ENCODE measurements around the gene IL26.

Gene IL26

DNA sequence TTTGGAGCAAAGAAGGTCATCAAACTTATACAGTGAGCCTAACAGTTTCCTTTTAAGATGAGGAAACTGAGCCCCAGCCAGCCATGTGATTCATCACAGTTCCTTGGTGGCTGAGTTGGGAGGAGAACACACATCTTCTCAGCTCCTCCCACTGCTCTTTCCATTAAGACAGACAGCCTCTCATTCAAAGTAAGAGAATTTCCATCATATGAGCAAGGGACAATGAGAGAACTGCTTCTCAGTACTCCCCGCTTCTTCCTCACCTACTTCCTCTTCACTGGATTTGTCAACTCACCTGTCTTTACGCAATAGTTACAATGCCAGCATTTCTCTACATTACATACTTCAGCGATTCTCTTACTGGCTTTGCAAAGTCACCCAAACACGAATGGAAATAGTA lies 68.2 kb downstream of the IL26 start:
- TF ChIP-seq, protein P1, sequence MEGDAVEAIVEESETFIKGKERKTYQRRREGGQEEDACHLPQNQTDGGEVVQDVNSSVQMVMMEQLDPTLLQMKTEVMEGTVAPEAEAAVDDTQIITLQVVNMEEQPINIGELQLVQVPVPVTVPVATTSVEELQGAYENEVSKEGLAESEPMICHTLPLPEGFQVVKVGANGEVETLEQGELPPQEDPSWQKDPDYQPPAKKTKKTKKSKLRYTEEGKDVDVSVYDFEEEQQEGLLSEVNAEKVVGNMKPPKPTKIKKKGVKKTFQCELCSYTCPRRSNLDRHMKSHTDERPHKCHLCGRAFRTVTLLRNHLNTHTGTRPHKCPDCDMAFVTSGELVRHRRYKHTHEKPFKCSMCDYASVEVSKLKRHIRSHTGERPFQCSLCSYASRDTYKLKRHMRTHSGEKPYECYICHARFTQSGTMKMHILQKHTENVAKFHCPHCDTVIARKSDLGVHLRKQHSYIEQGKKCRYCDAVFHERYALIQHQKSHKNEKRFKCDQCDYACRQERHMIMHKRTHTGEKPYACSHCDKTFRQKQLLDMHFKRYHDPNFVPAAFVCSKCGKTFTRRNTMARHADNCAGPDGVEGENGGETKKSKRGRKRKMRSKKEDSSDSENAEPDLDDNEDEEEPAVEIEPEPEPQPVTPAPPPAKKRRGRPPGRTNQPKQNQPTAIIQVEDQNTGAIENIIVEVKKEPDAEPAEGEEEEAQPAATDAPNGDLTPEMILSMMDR (IDR thresholded peaks at IDR 0.05; ENCODE audit: low read depth, low read length): no peak
- H3K4me3 ChIP-seq (replicated peaks in 1 of 2; ENCODE audit: low read depth in 2 of 2, low read length in 2 of 2): no peak overlapping the region
- DNase-seq (ENCODE audit: low read depth in 2 of 2): no peak

DNA sequence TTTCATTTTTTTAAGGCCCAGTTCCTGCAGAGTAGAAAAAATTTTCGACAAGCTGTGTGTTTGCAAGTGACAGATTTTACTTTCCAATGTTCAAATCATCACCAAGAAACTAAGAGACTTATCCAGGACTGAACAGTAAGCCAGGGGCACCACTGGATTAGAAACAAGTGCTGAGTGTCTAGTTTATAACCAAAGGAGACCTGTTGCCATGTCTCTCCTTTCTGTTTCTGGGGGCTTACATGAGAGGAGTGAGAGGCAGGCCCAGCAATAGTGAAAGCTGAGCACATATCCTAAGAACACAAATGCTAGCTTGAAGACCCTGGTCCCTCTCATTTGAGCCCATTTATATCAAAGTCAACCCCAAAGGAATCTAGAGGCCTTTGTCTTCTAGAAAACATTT lies 69.0 kb downstream of the IL26 start:
- H3K4me3 ChIP-seq (replicated peaks in 1 of 2; ENCODE audit: low read depth in 2 of 2, low read length in 2 of 2): no peak overlapping the region
- DNase-seq (ENCODE audit: low read depth in 2 of 2): no peak
- TF ChIP-seq, protein P1 (IDR thresholded peaks at IDR 0.05; ENCODE audit: low read depth, low read length): no peak

DNA sequence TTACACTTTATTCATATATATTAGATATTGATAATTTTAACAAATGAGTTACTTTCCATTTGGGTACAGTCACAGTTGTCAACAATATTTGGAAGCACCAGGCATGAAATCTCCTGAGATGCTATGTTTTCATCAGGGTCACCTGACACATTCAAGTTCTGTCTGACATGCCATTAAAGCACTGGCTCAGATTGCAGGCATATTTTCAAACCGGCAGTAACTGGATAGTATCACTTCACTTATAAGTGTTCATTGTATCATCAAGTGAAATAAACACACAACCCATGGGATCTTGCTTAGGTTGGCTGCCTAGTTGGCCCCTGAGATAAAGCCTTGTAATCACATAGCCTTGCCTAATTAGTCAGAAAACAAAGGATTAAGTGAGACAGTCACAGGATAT lies 70.8 kb downstream of the IL26 start:
- H3K4me3 ChIP-seq (replicated peaks in 1 of 2; ENCODE audit: low read depth in 2 of 2, low read length in 2 of 2): no peak overlapping the region
- TF ChIP-seq, protein P1 (IDR thresholded peaks at IDR 0.05; ENCODE audit: low read depth, low read length): no peak
- no peak for DNase-seq (ENCODE audit: low read depth in 2 of 2)
